ENCODE measurements around the gene TMEM132A.
"Not testable (repeated sequence)": the region's sequence is repeated elsewhere in the genome, so short reads cannot be mapped to it uniquely, and the experiment has no call there.

Gene TMEM132A

DNA sequence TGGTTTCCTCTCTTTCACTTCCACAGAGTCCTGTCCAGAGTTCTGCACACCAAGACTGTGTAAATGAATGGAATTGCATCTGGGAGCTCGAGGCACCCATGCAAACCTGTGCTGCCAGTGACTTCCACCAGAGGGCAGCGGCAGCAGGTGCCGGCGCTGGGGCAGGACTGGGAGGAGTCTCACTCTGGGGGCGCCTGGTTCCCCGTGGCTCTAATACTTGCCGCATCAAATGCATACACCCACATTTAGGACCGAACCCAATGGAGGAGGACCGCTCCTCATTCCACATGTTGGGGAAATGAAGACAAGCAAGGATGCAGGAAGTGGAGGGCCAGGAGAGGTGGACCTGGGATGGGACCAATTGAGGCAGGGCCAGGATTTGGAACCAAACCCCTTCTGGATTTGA is 46.1 kb downstream of the TMEM132A start:
- peak; percentile 15 for DNase-seq

DNA sequence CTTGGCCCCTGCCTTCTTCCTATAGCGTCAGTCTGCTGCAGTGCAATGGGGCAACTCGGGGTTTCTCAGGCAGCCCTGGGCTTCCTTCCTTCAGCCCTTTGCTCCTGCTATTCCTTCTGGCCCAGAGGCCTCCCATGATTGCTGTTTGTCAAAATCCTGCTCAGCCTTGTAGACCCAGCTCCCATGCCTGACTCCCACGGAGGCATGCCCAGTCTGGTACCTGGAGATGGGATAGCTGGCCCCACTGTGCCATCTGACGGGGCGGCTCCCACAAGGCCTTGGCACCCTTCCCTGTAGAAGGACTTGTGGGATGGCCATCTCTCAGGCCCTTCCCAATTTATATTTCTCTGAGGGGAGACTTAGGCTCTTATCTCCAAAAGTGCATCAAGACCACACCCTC is 46.6 kb downstream of the TMEM132A start:
- no peak for DNase-seq

DNA sequence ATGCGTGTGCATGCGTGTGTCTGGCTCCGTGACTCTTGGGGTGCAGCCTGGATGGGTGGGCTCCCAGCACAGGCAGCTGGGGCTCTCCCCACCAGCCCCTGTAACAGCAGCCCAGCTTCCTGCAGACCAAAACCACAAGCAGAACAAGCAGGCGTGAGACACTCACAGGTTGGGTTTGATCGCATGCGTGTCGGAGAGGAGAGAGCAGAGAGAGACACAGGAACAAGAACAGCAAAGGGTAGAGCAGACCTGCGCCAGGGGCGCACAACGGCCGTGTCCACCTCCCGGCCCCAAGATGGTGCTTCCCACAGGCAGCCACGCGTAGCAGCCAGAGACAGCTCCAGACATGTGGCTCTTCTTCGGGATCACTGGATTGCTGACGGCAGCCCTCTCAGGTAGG is 47.3 kb downstream of the TMEM132A start, which contains the start of gene CD6:
Gene CD6 (plus strand): TSS at position 161 of the 400 bp plus-strand sequence. CDS start 186 bp downstream, at position 347.
- no peak for DNase-seq

DNA sequence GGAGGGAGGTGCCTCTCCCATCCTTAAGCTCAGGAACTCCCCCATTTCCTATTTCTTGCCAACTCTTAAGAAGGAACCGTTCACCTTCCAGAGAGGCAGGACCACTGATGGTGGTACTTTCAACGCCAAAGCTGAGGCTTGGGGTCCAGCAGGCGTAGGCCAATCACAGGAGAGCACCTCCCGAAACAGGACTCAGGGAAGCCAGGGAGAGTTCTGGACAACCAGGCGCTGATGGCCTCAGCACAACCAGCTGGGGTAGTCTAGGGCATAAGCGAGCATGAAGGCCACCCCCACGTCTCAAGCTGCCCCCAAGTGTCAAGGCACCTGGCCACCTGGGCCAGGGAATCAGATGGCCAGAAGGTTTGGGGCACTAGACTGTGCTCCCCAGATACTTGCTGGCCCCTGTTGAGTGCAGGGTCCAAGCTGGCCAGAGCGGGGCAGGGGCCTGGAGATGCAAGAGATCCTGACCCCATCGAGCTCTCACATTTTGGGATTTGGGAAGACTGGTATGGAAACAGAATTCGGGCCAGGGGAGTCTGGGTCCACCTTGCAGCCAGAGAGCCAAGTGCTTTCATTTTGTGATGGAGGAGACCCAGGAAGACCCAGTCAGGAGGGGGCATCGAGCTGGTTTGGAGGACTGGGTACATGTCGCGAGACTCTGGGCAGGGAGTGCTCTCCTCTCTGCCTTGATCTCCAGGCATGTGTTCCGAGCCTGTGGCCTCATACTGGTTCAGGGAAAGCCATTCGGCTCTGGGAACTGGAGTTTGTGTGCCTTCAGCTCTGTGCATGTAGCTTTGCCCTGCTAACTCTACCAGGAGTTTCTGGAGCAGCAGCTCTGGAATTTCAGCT is 48.1 kb downstream of the TMEM132A start:
- DNase-seq: no peak

DNA sequence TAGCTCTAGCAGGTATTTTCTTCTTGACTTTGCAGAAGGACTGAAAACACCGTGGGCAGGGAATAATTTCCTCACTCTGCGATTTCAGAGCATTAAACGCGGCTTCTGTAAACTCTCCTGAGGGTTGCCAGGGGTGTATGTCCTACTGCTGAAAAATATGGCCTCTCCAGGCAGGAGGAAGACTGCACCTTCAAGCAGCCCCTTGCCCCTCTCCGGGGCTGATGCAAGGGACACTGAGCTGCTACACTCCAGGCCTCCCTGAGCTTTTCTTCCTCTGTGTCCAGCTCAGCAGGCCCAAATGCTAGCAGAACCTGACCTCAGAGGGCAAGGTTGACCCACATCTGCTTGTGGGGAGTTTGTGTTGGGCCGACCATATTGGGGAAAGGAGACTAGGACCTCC is 49.4 kb downstream of the TMEM132A start:
- DNase-seq: no peak

DNA sequence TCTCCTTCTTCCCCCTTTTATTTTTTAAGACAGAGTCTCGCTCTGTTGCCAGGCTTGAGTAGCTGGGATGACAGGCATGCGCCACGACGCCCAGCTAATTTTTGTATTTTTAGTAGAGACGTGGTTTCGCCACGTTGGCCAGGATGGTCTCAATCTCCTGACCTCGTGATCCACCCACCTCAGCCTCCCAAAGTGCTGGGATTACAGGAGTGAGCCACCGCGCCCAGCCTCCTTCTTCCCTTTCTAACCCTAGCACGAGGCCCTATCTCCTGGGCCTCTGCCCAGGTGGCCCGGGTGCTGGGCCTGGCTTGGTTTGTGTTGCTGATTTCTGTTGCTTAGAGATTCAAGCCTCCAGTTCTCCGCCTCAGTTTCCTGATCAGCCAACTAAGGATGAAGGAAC is 50.1 kb downstream of the TMEM132A start:
- not testable (repeated sequence) for DNase-seq

DNA sequence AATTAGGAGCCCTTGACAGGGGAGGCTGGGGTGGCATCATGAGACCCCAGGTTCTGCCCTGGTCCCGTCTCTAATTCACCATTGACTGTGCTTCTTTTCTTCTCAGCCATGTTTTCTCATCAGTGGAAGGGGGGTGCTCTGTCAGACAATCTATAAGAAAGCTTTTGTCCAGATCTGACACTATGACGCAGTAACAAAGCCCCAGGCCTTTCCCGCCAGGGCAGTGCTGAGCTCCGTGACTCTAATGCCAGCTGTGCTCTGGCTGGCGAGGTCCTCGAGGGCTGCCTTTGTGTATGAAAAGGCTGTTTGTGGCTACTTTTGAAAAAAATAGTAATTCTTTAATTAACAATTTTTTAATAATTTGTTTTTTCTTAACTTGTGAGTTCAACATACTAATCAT is 50.5 kb downstream of the TMEM132A start:
- DNase-seq: no peak

DNA sequence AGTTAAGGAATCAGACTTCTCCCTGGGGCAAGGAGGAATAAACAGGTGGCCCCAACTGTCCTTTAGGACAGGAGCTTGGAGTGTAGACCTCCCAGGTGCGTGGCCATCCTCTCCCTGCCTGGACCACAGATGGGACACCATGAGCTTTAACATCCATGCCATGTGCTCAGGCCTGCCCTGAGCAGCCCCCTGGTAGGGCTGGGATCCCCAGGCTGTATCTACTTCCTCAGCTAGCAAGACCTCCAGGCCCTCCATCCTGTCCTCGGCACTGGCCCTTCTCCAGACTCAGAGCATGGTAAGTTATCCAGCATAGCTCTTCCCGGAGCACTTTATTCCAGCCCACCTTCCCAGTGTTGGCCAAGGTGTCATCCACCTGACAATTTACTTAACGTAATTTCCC is 53.0 kb downstream of the TMEM132A start:
- DNase-seq: no peak

DNA sequence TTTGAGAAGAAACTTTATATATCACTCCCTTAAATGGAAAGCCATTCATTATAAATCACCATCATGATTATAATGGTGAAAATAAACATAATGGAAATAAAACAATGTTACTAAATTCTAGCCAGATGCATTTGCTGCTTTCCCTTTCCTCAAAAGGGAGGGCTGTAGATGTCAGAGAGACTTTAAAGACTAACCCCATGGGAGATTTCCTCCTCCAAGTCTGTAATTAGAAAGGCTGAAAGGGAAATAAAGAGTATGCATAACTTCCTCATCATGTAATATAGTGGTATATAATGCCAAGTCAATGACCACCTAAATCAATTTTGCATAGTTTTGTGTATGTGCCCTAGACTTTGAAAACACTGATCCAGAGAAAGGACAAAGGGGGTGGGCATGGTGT is 53.6 kb downstream of the TMEM132A start:
- no peak for DNase-seq

DNA sequence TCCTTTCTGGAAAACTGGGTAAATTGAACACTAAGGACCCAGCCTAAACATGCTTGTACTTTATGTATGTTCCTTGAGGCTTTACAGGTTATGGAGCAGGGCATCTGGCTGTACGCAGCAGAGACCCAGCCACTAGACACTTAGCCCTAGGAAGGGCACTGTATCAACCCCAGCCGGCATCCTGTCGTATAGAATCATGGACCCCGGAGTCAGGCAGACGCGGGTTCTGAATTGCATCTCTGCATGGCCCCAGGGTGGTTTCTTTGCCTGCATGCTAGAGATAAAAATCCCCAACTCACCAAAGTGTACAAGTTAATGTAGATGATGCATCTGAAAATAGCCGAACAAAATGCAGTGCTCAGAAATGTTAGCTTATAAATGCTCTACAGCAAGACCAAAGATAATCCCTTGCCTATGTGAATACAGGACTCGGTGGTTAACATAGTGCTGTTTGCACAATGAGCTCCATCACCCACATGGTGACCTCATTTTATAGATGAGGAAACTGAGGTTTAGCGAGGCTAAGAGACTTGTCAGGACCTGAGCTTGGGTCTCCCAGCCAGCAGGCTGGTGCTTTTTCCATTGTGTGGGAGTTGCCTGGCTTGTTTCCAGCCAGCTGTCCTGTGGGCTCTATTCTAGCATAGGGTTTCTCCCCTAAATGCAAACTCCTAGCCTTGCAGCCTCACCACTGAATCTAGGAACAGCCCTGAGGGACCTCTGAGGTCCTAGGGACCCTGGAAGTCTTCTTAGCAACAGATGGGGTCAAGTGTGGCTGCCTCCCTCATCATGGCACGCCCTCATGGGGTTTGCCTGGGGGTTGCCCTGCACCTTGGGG is 54.5 kb downstream of the TMEM132A start:
- no peak for DNase-seq

DNA sequence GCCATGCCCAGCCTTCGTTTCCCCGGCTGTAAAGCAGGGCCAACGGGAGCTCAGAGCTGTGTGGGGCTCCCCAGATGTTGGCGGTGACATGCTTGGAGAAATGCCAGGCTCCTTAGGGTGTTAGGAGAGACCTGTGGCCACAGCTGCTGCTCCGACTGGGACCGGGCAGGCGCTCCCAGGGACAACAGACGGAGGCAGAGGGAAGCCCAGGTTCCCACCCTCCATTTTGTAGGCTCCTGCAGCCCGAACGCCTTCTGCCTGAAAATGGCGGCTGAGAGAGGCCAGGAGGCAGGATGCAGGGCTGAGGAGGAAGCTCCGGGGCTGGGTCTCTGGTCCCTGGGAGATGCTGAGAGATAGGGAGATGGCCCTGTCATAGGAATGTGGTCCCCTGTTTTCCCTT is 57.3 kb downstream of the TMEM132A start:
- DNase-seq: no peak

DNA sequence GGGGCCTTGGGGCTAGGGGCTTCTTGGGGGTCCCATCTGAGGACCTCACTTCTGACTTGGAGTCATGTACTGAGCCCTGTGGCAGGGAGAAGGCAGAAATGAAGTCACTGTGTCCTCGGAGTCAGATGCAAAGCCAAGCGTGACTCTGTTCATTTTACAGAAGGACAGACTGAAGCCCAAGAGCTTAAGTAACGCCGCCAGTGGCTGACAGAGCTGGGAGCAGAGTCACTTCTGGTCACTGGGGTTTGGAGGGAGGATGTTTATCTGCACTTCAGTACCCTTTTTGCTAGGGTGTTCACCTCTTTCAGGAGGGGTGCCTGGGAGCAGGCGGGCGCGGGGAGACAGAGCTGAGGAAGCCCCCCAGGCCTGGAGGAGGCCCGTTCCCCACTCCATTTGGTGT is 57.9 kb downstream of the TMEM132A start:
- DNase-seq: no peak

DNA sequence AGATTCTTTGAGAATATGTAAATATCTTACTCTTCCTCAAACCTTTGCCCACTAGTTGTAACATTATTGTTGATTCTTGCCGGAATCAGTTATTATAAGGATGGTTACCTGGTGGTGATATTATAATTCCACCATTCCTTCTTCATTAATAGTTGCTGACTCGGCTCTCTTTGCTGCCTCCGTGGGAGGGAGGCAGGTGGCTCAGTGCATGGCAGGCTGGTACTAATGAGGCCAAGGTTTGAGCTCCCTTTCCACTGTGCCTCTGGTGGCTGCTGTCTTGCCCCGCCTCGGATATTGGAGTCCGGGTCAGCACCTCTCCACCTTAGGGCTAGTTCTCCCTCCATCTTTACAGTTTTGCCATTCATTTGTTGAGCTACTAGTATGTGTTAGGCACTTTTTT is 59.9 kb downstream of the TMEM132A start:
- DNase-seq: no peak

DNA sequence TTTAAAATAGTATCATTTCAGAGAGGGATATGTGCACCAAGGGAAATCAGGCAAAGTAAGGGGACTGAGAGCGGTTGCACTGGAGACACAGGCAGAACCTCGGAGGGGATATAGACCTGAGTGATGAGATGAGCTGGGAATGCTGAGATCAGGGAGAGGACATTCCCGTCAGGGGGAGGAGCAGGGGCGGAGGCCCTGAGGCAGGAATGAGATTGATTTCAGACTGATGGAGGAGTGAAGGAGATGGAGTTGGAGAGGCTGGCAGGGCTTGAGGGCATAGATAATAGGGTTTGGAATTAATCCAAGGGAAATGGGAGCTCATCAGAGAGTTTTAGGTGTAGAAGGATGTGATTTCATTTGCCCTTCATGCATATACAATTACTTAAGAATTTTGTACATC is 60.4 kb downstream of the TMEM132A start:
- DNase-seq: no peak

DNA sequence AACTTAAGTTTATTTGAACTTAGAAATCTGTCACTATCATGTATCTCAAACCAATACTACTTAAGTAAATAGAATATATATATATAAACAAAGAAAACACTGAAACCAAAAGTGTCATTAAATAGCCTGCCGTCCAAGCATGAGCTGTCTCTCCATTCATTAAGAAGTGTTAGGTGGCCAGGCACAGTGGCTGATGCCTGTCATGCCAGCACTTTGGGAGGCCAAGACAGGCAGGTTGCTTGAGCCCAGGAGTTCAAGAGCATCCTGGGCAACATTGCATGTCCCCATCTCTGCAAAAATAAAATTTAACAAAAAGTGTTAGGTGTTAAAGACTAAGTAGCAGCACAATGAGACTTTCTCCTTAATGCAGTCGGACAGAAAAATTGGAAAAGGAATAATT is 61.2 kb downstream of the TMEM132A start:
- no peak for DNase-seq

DNA sequence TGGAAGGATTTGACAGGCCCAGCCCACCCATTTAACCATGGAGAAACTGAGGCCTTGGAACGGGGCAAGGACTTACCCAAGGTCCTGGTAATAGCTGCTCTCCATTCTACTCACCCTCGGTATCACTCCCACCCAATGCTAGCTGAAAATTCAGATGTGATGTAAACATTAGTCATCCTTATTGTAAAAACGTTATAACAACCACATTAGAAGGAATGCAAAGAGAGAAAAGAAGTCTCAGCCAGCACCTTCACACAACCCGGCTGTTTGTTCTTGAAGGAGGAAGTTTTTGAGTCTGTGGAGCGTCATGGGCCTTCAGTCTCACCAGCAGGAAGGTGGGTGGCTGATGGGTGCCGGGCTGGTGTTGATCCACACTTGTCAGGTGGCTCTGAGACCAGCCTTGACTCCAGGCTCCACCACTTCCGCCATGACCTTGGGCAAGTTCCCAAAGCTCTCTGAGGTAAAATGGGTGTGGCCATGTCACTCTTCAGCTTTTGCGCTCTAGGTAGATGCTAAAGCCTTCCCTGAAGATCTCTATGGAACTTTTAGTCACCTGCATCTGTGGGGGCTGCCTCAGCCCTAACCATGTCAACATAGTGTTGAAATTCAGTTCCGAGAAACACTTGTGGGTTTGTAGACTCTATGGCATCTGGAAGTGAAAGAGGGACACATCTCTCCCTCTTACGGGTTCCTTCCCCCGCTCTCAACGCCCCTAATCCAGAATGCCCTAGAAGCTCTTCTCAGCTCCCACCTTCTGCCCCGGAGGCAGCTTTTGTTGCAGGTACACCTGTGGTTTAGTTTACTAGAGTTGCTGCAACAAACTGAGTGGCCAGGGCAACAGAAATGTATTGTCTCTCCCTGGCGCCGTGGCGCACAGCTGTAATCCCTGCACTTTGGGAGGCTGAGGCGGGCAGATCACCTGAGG is 62.0 kb downstream of the TMEM132A start:
- DNase-seq: no peak
